Central memory CD8-positive, alpha-beta T cell (primary cell): Measurements from ENCODE around the gene KCTD14.
A peak's percentile ranks its signal among the peaks of the same experiment; 100 is the strongest.
"Not testable (repeated sequence)": the region's sequence is repeated elsewhere in the genome, so short reads cannot be mapped to it uniquely, and the experiment has no call there.

Source experiments
- ATAC-seq: fragments of 150-1000 bp; cut with Tn5 transposase; replicated peaks from 2 replicates; pipeline ENCODE4 v1.10.0; 2022; ENCODE audit warnings: mild to moderate bottlenecking, moderate FRiP score, moderate number of reproducible peaks; ENCODE audit not compliant: poor library complexity, severe bottlenecking; ENCODE audit errors: extremely low read depth
- DNase-seq, 2 donors: peaks; one replicate each; pipeline ENCODE4 v3.0.0; 2021; ENCODE audit warnings: low spot score in 2 of 2
- H3K27ac Mint-ChIP-seq: one replicate; pipeline ENCODE4 v1.8.0; 2022; ENCODE audit warnings: low read depth, mild to moderate bottlenecking, moderate library complexity, mixed read lengths
- H3K27me3 Mint-ChIP-seq: one replicate; pipeline ENCODE4 v1.8.0; 2022; ENCODE audit warnings: mixed read lengths
- H3K36me3 Mint-ChIP-seq: one replicate; pipeline ENCODE4 v1.8.0; 2022; ENCODE audit warnings: mild to moderate bottlenecking, moderate library complexity, mixed read lengths; ENCODE audit not compliant: insufficient read depth
- H3K4me1 Mint-ChIP-seq: one replicate; pipeline ENCODE4 v1.8.0; 2022; ENCODE audit warnings: mixed read lengths
- H3K4me3 Mint-ChIP-seq: one replicate; pipeline ENCODE4 v1.8.0; 2022; ENCODE audit warnings: mild to moderate bottlenecking, moderate library complexity, mixed read lengths
- H3K9me3 Mint-ChIP-seq: one replicate; pipeline ENCODE4 v1.8.0; 2022; ENCODE audit warnings: mixed read lengths

KCTD14 gene

DNA sequence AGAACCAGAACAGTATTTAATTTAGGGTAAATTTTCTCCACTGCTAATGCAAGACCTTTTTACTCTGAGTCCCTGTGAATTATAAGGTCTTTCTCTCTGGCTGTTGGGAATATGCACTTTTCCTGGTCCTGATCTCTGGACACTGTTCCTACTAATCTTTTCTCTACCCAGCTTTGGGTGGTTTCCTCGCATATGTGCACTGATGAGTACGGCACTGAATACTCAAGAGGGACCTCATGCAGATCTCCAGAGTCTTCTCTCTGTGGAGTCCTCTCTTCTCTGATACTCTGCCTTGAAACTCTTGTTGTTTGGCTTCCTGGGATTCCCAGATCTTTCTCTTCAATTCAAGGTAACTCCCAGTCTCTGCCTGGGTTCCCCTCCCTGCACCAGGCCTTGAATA lies 14.0 kb downstream of the KCTD14 start:
- no peaks in the 10 kb centered on the region for H3K27me3 Mint-ChIP-seq
- ATAC-seq (no peak), DNase-seq (no peak)
- no peaks in the 10 kb centered on the region for H3K4me1 Mint-ChIP-seq
- H3K27ac Mint-ChIP-seq, result no peak overlapping the region
- H3K4me3 Mint-ChIP-seq, result no peak overlapping the region
- no peaks in the 10 kb centered on the region for H3K9me3 Mint-ChIP-seq
- no peaks in the 10 kb centered on the region for H3K36me3 Mint-ChIP-seq

DNA sequence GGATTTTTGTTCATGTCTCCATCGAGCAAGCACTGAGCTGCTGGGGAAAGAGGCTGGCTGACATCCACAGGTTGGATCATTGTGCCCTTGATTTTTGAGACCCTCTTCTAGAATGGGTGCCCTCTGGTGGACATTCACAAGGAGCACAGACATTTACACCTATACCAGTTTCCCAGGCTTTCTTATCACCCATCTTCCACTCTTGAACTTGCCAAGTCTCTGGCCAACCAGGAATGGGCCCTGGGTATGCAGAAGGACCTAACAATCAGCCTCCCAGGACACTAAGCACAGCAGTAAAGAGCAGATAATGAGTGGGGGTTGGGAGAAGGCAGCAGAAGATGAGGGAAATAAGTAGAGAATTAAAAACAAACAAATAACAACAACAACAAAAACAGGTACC lies 22.9 kb downstream of the KCTD14 start:
- no peaks in the 10 kb centered on the region for H3K36me3 Mint-ChIP-seq
- peaks cover 9% of the 10 kb centered on the region for H3K27me3 Mint-ChIP-seq
- H3K4me1 Mint-ChIP-seq, result peaks cover 6% of the 10 kb centered on the region
- no peak for DNase-seq
- no peaks in the 10 kb centered on the region for H3K9me3 Mint-ChIP-seq
- no peak overlapping the region for H3K27ac Mint-ChIP-seq
- ATAC-seq, result peak; percentile 60
- H3K4me3 Mint-ChIP-seq, result no peak overlapping the region

DNA sequence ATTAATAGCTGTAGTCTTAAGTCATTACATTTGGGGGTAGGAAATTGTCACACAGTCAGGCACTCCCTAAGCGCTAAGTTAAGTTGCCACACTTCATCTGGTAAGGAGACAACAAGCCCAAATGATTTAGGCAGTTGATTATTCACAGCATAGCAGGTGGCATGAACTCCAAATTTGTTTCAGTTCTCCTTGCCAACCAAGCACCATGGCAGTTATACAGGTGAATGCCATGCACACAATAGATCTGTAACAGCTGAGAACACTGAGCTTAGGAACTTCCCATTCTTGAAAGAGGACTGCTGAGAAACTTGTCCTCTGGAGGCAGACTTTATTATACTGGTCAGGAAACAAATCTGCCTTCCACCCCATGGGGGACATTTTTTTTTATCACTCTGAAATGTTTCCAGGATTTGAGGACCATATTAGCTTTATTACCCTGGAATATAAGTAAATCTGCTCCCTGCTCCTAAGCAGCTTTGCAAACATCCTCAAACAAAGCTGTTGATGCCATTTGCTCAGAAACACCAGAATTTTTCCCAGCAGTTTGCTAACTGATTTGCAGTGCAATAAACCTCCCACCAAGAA lies 23.5 kb downstream of the KCTD14 start:
- ATAC-seq (no peak), DNase-seq (no peak)

DNA sequence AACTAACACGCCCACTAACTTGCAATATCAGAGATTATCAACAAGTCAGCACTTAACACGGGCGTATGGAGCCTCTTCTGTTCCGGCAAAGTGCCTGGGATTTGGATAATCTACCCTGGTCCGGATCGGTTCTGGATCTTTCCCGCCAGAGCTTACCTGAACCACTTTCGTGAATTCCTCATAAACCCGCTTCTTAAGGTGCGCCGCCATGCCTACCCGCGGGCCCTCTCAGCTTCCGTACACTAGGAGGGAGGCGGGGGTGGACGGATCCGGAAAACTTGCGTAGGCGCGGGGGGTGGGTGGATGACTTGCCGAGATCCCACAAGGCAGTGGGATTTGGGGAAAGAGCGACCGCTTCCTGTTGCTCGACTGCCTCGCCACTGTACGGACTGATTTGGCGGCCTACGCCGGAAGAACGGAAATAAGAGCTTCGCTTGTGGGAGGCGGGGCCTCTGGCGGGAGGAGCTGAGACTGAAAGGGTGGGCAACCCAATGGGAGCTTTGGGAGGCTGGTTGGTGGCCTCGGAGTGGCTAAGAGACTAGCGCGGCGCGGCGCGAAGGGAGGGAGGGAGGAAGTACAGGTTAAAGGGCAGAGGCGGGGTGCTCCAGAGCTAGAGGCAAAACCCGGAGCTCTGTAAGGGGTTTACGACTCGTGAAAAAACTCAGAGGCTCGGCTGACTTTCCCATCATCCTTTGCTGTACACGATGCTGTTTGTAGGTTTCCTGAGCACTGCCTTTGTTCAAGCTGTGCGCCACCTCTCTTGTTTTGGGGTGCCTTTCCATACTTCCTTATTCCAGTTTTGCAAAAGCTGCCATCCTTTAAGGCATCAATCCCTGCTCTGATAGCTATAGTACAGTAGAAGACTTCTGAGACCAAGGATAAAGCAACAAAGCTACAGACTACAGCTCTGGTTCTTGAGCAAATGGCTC lies 28.4 kb downstream of the KCTD14 start, which contains the start of gene INTS4:
Gene INTS4 (minus strand): TSS at position 235 of the 929 bp plus-strand sequence. CDS start 25 bp downstream, at position 210.
- Mint-ChIP-seq H3K4me1 (peaks cover 25% of the 10 kb centered on the region), H3K9me3 (no peaks in the 10 kb centered on the region), H3K4me3 (peak within 1 kb of the TSS; percentile 90), H3K36me3 (peaks cover 6% of the 10 kb centered on the region), H3K27me3 (no peaks in the 10 kb centered on the region), H3K27ac (peak within 1 kb of the TSS; percentile 87)
- peak; percentile 93 to 96 for DNase-seq
- peak; percentile 99 for ATAC-seq

More for the DNA sequence above, 23.5 kb downstream of the KCTD14 start:
- Mint-ChIP-seq H3K27me3 (peaks cover 9% of the 10 kb centered on the region), H3K27ac (no peak overlapping the region), H3K4me1 (peaks cover 10% of the 10 kb centered on the region), H3K36me3 (peaks cover 2% of the 10 kb centered on the region), H3K9me3 (no peaks in the 10 kb centered on the region), H3K4me3 (no peak overlapping the region)

DNA sequence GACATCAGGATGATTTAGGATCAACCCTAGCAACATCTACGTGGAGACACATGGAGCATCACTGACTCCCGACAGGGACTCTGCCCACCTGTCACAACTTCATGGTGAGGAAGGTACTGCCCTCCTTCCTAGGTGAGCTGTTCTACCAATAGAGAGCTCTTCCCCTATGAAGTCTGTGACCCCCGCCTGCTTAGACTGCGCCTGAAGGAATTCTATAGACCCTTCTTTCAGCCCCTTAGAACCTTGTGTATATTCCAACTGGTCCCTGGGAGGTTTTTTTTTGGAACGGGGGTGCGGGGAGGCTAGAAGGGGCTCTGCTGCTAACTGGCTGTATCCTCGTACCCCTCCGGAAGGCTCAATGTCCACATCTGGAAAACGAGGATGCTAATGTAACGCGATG lies 29.2 kb downstream of the KCTD14 start:
- H3K4me3 Mint-ChIP-seq, result peak overlapping the region; percentile 90
- H3K27ac Mint-ChIP-seq, result peak overlapping the region; percentile 87
- no peak for ATAC-seq
- no peaks in the 10 kb centered on the region for H3K27me3 Mint-ChIP-seq
- no peaks in the 10 kb centered on the region for H3K9me3 Mint-ChIP-seq
- peaks cover 6% of the 10 kb centered on the region for H3K36me3 Mint-ChIP-seq
- no peak for DNase-seq
- H3K4me1 Mint-ChIP-seq, result peaks cover 25% of the 10 kb centered on the region

DNA sequence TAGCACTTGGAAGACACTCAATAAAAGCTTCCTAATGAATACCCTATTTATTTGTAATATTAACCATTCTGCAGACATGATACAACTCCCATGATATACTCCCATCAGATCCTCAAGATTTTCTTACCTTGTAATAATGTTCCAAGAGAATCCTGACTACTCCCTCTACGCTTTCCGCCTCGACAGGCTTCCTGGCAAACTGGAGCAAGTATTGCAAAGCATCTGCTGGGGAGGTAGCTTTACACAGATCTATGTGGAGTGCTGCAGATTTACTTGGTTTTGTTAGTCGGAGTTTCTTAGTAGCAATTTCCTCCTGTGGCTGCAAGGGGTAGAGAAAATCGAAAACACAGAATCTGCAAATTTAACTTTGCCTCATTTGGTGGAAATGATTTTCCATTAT lies 32.1 kb downstream of the KCTD14 start:
- Mint-ChIP-seq H3K27me3 (no peaks in the 10 kb centered on the region), H3K4me3 (no peak overlapping the region), H3K4me1 (peaks cover 36% of the 10 kb centered on the region), H3K36me3 (peaks cover 21% of the 10 kb centered on the region), H3K9me3 (no peaks in the 10 kb centered on the region), H3K27ac (no peak overlapping the region)
- ATAC-seq (no peak), DNase-seq (no peak)

DNA sequence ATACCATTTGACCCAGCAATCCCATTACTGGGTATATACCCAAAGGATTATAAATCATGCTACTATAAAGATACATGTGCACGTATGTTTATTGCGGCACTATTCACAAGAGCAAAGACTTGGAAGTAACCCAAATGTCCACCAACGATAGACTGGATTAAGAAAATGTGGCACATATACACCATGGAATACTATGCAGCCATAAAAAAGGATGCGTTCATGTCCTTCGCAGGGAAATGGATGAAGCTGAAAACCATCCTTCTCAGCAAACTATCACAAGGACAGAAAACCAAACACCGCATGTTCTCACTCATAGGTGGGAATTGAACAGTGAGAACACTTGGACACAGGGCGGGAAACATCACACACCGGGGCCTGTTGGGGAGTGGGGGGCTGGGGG lies 36.6 kb downstream of the KCTD14 start:
- not testable (repeated sequence) for H3K9me3 Mint-ChIP-seq, H3K27me3 Mint-ChIP-seq, H3K27ac Mint-ChIP-seq, DNase-seq, H3K4me3 Mint-ChIP-seq, ATAC-seq
- peaks cover 32% of the 10 kb centered on the region for H3K36me3 Mint-ChIP-seq
- H3K4me1 Mint-ChIP-seq, result peaks cover 36% of the 10 kb centered on the region

DNA sequence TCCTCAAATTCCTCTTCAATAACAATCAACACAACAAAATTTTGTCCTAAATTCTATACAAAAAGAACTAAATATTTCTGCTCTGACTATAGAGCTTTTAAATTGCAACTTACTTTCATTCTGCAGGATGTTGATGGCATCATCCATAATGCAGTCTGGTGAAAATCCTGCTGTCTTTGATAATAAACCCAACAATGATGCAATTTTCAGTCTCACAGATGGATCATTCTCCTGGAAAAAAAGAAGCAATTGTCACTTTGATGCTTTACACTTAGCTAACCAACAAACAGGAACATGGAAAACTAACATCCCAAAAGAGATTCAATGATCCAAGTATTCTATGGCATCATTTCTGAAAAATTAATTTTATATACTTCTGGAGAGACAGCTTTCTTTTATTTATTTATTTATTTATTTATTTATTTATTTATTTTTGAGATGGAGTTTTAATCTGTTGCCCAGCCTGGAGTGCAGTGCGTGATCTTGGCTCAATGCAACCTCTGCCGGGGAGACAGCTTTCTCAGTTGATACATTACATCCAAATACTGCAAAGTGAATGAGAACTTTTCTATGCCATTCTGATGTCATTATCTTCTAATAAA lies 41.6 kb downstream of the KCTD14 start:
- H3K27ac Mint-ChIP-seq, result no peak overlapping the region
- peaks cover 46% of the 10 kb centered on the region for H3K36me3 Mint-ChIP-seq
- no peaks in the 10 kb centered on the region for H3K27me3 Mint-ChIP-seq
- DNase-seq, result no peak
- no peak overlapping the region for H3K4me3 Mint-ChIP-seq
- no peaks in the 10 kb centered on the region for H3K9me3 Mint-ChIP-seq
- no peak for ATAC-seq
- H3K4me1 Mint-ChIP-seq, result peaks cover 23% of the 10 kb centered on the region

DNA sequence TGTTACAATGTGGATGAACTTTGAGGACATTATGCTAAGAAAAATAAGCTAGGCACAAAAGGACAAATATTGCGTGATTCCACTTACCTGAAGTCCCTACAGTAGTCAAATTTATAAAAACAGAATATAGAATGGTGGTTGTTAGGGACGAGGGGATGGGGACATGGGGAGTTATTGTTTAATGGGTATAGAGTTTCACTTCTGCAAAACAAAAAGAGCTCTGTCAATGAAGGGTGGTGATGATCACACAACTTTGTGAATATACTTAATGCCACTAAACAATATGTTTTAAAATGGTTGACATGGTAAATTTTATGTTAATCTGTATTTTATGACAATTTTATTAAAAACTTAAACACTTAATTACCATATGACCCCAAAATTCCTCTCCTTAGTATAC lies 54.7 kb downstream of the KCTD14 start:
- H3K9me3 Mint-ChIP-seq, result no peaks in the 10 kb centered on the region
- H3K4me3 Mint-ChIP-seq, result no peak overlapping the region
- ATAC-seq, result no peak
- DNase-seq, result no peak
- H3K4me1 Mint-ChIP-seq, result no peaks in the 10 kb centered on the region
- H3K27me3 Mint-ChIP-seq, result no peaks in the 10 kb centered on the region
- H3K27ac Mint-ChIP-seq, result no peak overlapping the region
- H3K36me3 Mint-ChIP-seq, result peaks cover 13% of the 10 kb centered on the region

DNA sequence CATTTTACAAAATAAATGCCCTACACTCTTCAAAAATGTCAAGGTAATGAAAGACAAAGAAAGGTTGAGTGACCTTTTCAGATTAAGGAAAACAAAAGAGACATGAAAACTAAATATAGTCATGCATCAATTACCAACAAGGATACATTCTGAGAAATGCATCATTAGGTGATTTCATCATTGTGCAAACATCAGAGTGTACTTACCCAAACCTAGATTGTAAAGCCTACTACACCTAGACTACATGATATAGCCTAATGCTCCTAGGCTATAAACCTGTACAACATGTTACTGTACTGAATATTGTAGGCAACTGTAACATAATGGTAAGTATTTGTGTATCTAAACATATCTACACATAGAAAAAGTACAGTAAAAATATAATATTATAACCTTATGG lies 55.3 kb downstream of the KCTD14 start:
- H3K36me3 Mint-ChIP-seq, result peaks cover 13% of the 10 kb centered on the region

DNA sequence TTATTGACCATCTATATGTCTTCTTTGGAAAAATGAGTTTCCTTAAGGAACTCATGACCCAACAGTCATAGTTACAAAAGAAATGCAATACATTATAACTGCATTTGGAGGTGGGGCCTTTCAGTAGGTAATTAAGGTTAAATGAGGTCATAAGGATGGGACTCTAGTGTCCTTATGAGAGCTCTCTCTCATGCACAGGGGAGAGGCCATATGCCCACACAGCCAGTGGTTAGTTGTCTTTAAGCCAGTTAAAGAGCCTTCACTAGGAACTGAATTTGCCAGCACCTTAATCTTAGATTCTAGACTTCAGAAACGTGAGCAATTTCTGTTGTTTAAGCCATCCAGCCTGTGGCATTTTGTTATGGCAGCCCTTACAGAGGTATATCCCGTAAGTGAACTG lies 56.0 kb downstream of the KCTD14 start:
- DNase-seq, result no peak
- Mint-ChIP-seq H3K4me3 (no peak overlapping the region), H3K36me3 (peaks cover 11% of the 10 kb centered on the region), H3K27ac (no peak overlapping the region), H3K4me1 (no peaks in the 10 kb centered on the region), H3K27me3 (no peaks in the 10 kb centered on the region), H3K9me3 (no peaks in the 10 kb centered on the region)
- ATAC-seq, result no peak

More for the DNA sequence above, 55.3 kb downstream of the KCTD14 start:
- no peak for ATAC-seq
- no peaks in the 10 kb centered on the region for H3K4me1 Mint-ChIP-seq
- DNase-seq, result no peak
- H3K9me3 Mint-ChIP-seq, result no peaks in the 10 kb centered on the region
- H3K27me3 Mint-ChIP-seq, result no peaks in the 10 kb centered on the region
- H3K4me3 Mint-ChIP-seq, result no peak overlapping the region
- no peak overlapping the region for H3K27ac Mint-ChIP-seq

DNA sequence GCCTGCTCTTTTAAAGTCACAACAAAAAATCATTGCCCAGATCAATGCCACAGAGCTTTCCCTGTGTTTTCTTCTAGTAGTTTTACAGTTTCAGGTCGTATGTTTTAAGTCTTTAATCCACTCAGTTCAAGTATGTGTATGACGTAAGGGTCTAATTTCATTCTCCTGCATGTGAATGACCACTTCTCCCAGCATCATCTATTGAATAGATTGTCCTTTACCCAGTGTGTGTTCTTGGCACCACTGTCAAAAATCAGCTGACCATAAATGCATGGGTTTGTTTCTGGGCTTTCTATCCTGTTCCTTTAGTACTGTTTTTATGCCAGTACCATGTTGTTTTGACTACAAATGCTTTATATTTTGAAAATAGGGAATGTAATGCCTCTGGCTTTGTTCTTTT lies 56.7 kb downstream of the KCTD14 start:
- H3K4me3 Mint-ChIP-seq, result no peak overlapping the region
- H3K9me3 Mint-ChIP-seq, result no peaks in the 10 kb centered on the region
- ATAC-seq, result no peak
- DNase-seq, result no peak
- H3K4me1 Mint-ChIP-seq, result no peaks in the 10 kb centered on the region
- no peak overlapping the region for H3K27ac Mint-ChIP-seq
- H3K36me3 Mint-ChIP-seq, result peaks cover 9% of the 10 kb centered on the region
- no peaks in the 10 kb centered on the region for H3K27me3 Mint-ChIP-seq
